Measurements from ENCODE around the gene SH3PXD2B. TPM values are rescaled to one million over a fixed set of nuclear protein-coding genes. Genes with fewer than 3 reads are reported as not detected.

SH3PXD2B gene
- total RNA-seq, 2 experiments from 2014 or later: 0.10 TPM; not detected in 1

GRCh38 chr5:172447646-172448365 lies 6.5 kb downstream of the SH3PXD2B start:
- Histone ChIP-seq H3K4me3 (ENCODE audit: low read depth, low read length, poor library complexity, severe bottlenecking) (no peak overlapping the region), H2AFZ (ENCODE audit: low read length) (no peak overlapping the region), H4K20me1 (ENCODE audit: insufficient read depth, low read length) (no peaks in the 10 kb centered on the region), H3K79me2 (ENCODE audit: insufficient read depth, low read depth, low read length) (no peaks in the 10 kb centered on the region), H3K9me2 (ENCODE audit: insufficient read depth, low read length) (no peaks in the 10 kb centered on the region), H3K9me3 (ENCODE audit: low read length) (no peaks in the 10 kb centered on the region), H3K4me1 (ENCODE audit: insufficient read depth, low read length, poor library complexity, severe bottlenecking) (no peaks in the 10 kb centered on the region), H3K27ac (ENCODE audit: low read depth, low read length, poor library complexity, severe bottlenecking) (no peak overlapping the region), H3K36me3 (ENCODE audit: insufficient read depth, low read length) (no peaks in the 10 kb centered on the region), H3K4me2 (ENCODE audit: low read length) (no peak overlapping the region)
- BruUV-seq (replicated peaks): no TSS peak
- ChIA-PET POLR2A (interaction anchor here (0.6 kb wide), 1 partner anchor 257 kb away, joined by 3 read pairs; no protein-coding TSS in a partner anchor), CTCF (ENCODE audit: unreplicated experiment) (no interaction called here)
- intact Hi-C loops (cut with micrococcal nuclease; ENCODE audit: unreplicated experiment): no loop called here
- DNase-seq (ENCODE audit: low spot score): no peak
- TF ChIP-seq EZH2phosphoT487 (IDR thresholded peaks at IDR 0.05; ENCODE audit: borderline replicate concordance, low read depth, low read length) (no peak), CTCF (conservative IDR thresholded peaks at IDR 0.05; ENCODE audit: low read length) (peak; percentile 53; the same call in 1 of the 2 replicates)

- Histone ChIP-seq H3K36me3 (ENCODE audit: insufficient read depth, low read length) (no peaks in the 10 kb centered on the region), H2AFZ (ENCODE audit: low read length) (no peak overlapping the region), H4K20me1 (ENCODE audit: insufficient read depth, low read length) (no peaks in the 10 kb centered on the region), H3K79me2 (ENCODE audit: insufficient read depth, low read depth, low read length) (no peaks in the 10 kb centered on the region), H3K4me1 (ENCODE audit: insufficient read depth, low read length, poor library complexity, severe bottlenecking) (no peaks in the 10 kb centered on the region), H3K9me3 (ENCODE audit: low read length) (no peaks in the 10 kb centered on the region), H3K9me2 (ENCODE audit: insufficient read depth, low read length) (no peaks in the 10 kb centered on the region), H3K4me3 (ENCODE audit: low read depth, low read length, poor library complexity, severe bottlenecking) (no peak overlapping the region), H3K4me2 (ENCODE audit: low read length) (no peak overlapping the region), H3K27ac (ENCODE audit: low read depth, low read length, poor library complexity, severe bottlenecking) (no peak overlapping the region)
- TF ChIP-seq CTCF (conservative IDR thresholded peaks at IDR 0.05; ENCODE audit: low read length): no peak
- TF ChIP-seq EZH2phosphoT487 (IDR thresholded peaks at IDR 0.05; ENCODE audit: borderline replicate concordance, low read depth, low read length): no peak
- POLR2A ChIA-PET: no interaction called here
- CTCF ChIA-PET (ENCODE audit: unreplicated experiment): no interaction called here
- intact Hi-C loops (cut with micrococcal nuclease; ENCODE audit: unreplicated experiment): no loop called here
- no TSS peak for BruUV-seq (replicated peaks)
- DNase-seq (ENCODE audit: low spot score): no peak
These were observed 7.8 kb downstream of the SH3PXD2B start for GRCh38 chr5:172446336-172447051.

DNA sequence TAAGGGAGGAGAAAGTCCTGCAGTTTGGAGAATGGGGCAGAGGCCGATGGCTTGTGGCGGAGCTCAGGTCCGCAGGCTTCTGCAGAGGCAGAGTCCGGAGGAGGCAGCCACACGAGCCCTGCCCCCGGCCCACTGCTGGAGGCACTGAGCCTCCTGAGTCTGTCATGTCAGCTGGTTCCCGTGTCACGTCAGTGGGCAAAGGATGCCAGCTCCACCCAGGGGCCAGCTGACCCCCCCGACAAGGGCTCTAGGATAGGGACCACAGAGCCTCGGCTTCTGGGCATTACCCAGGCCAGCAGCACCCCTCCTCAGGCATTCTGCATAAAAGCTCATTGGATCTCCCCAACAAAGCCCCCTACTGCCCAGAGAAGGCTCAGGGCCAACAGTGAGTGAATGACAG lies 8.5 kb downstream of the SH3PXD2B start:
- Histone ChIP-seq H2AFZ (ENCODE audit: low read length) (no peak overlapping the region), H3K9me3 (ENCODE audit: low read length) (no peaks in the 10 kb centered on the region), H3K4me1 (ENCODE audit: insufficient read depth, low read length, poor library complexity, severe bottlenecking) (no peaks in the 10 kb centered on the region), H3K4me2 (ENCODE audit: low read length) (no peak overlapping the region), H3K36me3 (ENCODE audit: insufficient read depth, low read length) (no peaks in the 10 kb centered on the region), H3K27ac (ENCODE audit: low read depth, low read length, poor library complexity, severe bottlenecking) (no peak overlapping the region), H3K79me2 (ENCODE audit: insufficient read depth, low read depth, low read length) (no peaks in the 10 kb centered on the region), H3K4me3 (ENCODE audit: low read depth, low read length, poor library complexity, severe bottlenecking) (no peak overlapping the region), H4K20me1 (ENCODE audit: insufficient read depth, low read length) (no peaks in the 10 kb centered on the region), H3K9me2 (ENCODE audit: insufficient read depth, low read length) (no peaks in the 10 kb centered on the region)
- no peak for DNase-seq (ENCODE audit: low spot score)
- BruUV-seq (replicated peaks): no TSS peak
- ChIA-PET POLR2A (interaction anchor here (0.7 kb wide), 1 partner anchor 631 kb away, joined by 3 read pairs; no protein-coding TSS in a partner anchor), CTCF (ENCODE audit: unreplicated experiment) (no interaction called here)
- TF ChIP-seq CTCF (conservative IDR thresholded peaks at IDR 0.05; ENCODE audit: low read length): no peak
- TF ChIP-seq EZH2phosphoT487 (IDR thresholded peaks at IDR 0.05; ENCODE audit: borderline replicate concordance, low read depth, low read length): no peak
- intact Hi-C loops (cut with micrococcal nuclease; ENCODE audit: unreplicated experiment): no loop called here
